ENCODE measurements around the gene VPS37C.

GRCh38 chr11:61147791-61148620 is 13.2 kb downstream of the VPS37C start:
- no peak for TF ChIP-seq ZFX (IDR thresholded peaks at IDR 0.05)
- no peak for TF ChIP-seq CTCF (conservative IDR thresholded peaks at IDR 0.05)
